HG03159 (cell line): ENCODE data around the gene ROBO1.
"Not testable (repeated sequence)": the region's sequence is repeated elsewhere in the genome, so short reads cannot be mapped to it uniquely, and the experiment has no call there.

ENCODE experiments used
- ATAC-seq: cut with Tn5 transposase; IDR thresholded peaks from one replicate; pipeline ENCODE4 v1.9.1; 2021; ENCODE audit warnings: mild to moderate bottlenecking, moderate library complexity; ENCODE audit not compliant: unreplicated experiment

ROBO1 gene

DNA sequence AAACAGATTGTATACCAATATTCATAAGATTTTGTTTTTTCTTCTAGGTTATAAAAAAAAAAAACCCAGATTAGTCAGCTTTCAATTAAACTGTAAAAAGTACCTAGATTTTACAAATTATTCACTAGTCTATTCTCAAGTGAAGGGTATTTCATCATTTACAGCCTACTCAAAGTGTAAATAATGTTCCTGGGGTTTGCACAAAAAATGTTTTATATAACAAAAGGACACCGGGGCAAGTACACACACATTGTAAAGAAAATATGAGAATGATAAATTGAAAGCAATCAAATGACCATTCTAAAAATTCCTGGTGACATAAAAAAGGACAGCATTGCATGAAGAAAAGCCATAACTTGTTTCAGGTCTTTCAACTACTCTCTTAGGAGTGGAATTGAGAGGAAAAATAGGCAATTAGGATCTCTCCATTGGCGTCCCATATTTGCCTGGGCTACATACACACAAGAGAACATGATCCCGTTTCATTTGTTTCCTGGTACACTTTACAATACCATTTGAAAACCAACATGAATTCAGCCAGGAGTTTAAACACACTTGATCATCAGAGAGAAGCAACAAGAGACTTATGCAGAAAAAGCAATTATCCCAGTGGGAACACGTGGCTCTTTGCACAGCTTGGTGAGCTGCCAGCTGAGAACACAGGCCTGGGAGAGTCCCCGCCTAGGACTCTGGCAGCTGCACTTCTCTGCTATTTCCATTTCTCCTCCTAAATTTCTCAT lies 1039.2 kb downstream of the ROBO1 start:
- ATAC-seq: no peak

DNA sequence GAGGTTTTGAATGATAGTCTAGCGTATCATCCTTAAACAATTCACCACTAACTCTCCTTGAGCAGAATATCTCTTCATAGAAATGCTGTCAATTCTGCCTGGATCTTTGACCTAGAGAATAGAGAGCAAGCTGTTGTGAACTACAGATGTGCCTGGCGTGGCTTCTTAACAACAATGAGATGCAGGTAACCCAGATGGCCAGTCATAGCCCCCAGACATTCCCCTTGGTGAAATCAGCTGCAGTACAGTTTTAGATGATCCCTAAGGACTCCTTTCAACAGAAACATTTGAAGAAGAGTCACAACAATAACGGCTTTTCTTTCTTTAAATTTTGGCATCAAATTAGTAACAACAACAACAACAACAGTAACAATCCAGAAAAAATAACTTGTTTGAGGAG lies 1041.3 kb downstream of the ROBO1 start:
- no peak for ATAC-seq

DNA sequence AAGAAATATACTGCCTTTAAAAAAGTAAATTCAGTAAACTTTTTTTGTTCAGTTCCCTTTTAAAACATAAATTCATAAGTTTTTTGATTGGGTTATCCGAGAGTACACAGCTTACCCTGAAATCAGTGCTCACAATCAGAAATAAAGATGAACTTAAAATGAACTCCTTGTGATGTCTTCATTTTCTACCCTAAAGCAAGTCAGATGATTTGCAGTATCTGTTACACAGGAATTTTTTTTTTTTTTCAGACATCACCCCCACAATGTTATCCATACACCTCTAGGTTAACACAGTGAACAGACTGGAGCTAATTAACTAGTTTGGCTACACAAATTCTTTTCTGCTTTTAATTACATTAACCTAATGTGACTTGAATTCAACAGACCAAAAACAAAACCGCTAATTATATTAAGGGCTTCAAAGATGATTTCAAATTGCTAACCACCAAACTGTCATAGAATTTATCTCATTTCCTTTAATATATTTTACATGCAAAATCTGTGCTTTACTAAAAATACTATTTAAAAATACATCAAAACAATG lies 1042.0 kb downstream of the ROBO1 start:
- no peak for ATAC-seq

DNA sequence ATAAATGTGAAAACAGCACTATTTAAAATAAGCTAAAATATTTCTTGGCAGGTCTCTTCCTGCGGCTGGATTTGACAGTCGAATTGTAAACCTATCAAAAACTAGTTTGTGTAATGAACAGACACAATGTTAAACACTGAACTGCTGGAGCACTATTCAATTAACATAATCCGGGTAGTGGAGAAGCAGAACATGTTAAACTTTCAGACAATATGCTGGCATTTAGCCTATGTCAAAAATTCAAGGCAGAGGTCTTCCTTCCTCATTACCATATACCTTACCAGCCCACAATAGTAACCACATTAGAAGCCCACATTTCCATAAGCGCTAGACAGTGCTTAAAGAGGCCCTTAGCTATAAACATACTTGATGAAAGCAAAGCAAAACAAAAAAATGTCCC lies 1042.9 kb downstream of the ROBO1 start:
- ATAC-seq: no peak

DNA sequence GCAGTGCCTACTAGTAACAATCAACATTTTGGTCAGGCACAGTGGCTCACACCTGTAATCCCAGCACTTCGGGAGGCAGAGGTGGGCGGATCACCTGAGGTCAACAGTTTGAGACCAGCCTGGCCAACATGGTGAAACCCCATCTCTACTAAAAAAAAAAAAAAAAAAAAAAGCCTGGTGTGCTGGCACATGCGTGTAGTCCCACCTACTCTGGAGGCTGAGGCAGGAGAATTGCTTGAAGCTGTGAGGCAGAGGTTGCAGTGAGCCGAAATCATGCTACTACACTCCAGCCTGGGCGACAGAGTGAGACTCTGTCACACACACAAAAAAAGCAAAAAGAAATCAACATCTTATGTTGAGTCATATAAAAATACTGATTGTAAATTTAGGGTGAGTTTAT lies 1043.4 kb downstream of the ROBO1 start:
- ATAC-seq: not testable (repeated sequence)

DNA sequence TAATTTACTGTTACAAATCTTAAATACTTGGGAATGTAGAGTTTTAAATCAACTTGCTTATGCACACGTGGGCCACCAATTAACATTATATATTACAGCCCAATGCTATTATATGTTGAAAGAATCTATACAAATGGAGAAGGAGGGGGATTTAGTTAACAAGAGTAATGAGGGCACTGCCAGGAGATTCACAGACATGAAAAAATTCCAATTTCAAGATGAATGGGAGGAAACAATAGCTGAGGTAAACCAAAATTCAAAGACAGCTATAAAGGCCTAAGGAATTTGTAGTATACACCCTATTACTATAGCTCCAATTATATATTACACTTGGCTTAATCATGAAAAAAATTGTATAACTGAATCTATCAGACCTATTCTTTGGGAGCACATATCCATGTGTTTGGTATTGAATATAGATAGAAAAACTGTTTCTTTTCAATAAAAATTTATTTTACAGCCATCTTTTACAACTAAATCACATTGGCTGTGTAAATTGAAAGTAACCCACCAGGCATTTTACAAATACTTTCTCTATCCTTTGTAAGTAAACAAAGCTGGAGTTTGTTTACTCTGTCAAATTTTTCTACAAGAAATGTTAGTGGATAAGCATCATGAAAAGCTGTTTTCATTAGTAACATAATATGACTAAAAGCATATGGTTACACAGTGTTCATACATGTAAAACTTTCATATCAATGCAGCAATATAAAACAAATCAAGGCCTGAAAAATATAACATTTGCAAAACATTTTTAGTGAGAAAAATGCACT lies 1045.8 kb downstream of the ROBO1 start:
- ATAC-seq: no peak

DNA sequence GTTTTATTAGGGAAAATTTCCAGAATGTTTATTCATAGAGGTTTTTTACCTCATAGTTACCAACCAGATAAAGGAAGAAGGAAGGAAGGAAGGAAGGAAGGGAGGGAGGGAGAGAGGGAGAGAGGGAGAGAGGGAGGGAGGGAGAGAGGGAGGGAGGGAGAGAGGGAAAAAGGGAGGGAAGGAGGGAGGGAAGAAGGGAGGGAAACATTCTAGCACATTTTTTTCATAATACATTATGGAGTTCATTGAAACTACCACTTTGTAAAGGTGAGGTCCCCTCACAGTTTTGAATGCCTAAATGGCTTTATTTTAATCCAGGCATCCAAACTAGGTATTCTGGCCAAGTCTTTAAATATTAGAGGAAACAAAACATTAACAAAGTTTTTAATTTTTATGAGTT lies 1049.1 kb downstream of the ROBO1 start:
- no peak for ATAC-seq

DNA sequence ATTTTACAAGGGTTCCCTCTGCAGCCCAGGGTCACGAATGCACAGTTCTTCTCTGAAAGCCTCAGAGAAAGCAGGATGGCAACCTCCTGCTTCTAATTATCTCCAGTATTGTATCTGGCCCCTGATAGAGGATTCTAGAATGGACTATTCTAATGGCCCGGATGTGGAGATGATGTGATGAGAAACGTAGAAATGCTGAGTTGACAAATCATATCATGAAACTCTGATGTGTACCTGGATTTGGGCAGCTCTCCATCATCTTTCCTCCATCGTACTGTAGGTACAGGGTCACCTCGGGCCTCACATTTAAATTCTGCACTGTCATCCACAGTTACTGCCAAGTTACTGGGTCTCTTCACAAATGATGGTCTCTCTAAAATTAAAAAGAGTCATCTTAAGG lies 1050.8 kb downstream of the ROBO1 start:
- no peak for ATAC-seq

DNA sequence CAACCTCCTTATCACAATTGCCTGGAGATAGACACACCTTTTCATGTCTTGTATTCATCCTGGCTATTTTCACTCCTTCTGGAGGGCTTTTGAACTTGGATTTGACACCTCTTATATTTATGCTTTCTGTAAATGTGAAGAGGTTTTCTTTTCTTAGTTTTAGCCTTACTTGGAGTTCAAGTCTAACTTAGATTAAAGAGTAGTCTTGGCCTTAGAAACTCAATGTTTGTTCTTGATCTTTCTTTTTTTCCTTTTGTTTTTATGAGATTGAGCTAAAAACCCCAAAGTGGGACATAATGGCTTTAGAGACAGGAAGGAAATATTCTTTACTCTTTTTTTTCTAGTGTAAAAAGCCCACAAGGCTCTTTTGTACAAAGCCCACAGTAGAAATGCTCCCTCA lies 1054.9 kb downstream of the ROBO1 start:
- no peak for ATAC-seq

DNA sequence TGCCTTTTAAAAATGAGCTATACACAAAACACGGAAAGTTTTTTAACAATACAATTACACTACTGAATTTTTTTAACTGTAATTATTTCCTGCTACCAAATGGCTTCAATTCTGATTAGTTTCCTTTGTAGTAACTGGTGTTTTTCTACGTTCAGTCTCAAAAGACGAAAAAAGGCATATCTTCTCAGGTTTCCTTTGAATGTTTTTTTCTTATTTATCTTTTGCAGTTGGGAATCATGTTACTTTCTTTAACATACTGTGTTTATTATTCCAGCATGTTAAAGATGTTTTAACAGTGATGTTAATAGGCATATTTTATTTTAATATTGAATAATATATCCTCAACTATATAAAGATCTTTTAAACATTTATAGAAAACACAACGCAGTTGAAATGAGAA lies 1055.5 kb downstream of the ROBO1 start:
- ATAC-seq: no peak

DNA sequence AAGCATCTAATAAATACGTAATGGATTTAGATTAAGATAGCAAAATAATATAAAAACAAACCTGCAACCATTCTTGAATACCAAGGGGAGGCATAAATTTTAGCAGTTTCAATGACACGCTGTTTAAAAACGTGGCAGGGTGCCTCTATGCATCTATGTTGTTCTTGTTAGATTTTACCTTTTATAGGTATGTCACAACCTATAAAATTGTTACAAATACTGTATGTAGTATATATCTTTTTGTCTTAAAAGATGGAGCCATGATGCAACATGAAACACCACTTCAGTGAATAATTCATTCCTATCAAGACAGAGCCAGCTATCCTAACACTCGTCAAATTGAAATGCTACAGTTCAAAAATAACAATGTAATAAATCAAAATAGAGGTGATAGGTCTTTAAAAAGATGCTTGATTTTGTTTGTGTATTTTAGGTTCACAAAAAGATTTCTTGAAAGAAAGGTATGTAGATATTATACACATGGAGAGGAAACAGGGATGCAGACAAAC lies 1059.2 kb downstream of the ROBO1 start:
- no peak for ATAC-seq

DNA sequence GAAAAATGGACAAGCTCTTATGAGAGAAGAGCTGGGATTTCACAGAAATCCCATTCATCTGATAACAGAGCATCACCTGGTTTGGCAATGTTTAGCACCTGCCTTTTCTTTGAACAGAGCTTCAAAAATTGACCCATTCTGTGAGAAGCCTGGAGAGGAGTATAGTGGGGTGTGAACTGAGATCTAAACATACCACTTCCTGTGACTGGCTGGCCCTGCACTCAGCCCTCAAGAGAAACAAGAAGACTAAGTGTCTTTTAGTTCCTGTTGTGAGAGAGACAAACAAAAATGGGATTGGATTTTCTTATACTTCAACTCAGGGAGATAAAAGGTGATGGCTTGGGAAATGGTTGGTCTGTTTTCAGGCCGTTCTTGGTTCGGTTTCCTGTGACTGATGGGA lies 1060.2 kb downstream of the ROBO1 start:
- ATAC-seq: no peak

DNA sequence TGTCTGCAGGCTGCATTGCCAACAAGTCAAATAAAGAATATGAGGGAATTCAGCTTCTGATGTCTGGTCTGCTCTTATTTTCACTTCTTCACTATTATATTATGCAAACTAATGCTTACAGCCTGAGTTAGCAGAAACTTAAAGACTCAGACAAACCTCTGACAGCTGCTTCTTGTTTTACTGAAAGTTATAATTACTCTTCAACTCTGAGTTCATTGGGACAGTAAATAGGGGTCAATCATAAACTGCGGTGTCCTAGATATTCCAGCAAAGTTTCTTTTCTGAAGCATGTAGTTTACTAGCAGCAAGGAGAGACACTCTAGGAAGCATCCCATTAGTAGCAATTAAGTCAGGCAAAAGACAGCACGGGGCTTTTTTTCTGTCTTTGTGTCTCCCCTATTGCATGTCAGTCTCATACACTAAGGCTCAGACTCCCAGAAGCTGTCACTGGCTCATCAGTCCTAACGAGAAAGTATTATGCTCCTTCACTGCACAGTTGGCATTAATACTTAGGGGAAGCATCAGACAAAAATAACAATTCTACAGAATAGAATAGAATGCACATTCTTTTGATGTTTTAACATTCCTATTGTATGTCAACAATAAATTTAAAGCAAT lies 1060.8 kb downstream of the ROBO1 start:
- no peak for ATAC-seq

DNA sequence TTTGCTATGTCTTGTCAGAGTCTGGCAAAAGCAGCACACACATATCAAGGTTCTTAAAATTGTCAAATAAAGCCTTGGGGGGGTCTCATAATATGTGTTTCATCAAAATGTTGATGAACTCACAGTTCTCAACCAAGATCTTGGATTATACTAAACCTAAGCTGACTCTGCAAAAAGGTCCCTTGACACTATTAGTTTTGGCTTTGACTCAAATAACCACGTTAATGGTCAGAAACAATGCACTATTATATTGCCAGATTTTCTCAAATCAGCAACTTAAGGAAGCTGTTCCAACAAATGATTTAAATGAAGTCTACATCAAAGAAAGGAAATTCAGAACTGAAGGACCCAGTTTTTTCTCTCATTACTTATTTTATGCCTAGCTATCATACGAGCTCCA lies 1063.9 kb downstream of the ROBO1 start:
- ATAC-seq: no peak

DNA sequence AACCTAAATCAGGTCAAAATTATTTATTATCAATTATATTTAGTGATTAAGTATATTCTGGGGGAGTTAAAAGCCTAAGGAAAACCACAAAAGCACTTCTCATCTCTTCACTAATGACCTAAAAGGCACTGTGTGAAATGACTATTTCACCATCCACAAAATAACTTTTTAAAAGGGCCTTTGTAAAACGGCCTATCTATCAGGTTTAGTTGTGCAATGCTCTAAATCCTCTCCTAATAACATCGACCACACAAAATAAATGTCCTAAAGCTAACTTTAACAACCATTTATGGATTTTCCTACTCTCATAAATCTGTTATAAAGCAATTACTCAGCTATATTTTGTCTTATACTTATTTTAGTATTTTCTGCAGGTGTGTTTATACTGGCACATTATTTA lies 1066.3 kb downstream of the ROBO1 start:
- ATAC-seq: no peak

DNA sequence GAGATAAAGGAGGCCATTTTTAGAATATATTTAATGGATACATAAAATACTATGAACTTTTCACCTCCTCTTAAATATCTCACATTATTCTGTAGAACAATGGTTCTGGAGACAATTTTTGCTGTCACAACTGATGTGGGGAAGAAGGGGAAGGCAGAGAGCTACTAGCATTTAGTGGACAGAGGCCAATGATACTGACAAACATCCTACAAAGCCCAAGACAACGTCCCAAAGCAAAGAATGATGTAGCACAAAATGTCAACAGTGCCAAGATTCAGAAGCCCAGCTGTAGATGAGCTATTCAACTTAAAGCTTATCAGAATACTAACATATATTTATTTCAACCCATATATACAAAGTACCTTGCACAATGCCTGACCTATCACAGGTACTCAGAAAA lies 1069.4 kb downstream of the ROBO1 start:
- no peak for ATAC-seq

DNA sequence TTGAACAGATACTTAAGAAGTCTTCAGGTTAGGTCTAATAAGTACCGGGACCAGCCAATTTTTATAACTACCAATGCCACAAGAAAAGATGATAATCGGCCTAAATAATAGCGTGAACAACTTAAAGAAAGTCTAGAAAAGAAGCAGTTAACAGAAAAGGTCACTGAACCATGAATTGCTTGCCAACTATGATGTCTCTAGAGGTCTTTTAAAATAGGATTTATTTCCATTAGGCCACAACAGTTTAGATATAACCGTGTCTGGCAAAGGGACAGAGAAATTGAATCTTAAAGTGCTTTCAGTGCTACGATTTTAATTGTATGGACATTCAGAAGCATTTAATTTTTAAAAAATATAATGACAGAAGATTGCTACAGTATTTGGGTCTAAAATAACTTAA lies 1070.4 kb downstream of the ROBO1 start:
- ATAC-seq: no peak

DNA sequence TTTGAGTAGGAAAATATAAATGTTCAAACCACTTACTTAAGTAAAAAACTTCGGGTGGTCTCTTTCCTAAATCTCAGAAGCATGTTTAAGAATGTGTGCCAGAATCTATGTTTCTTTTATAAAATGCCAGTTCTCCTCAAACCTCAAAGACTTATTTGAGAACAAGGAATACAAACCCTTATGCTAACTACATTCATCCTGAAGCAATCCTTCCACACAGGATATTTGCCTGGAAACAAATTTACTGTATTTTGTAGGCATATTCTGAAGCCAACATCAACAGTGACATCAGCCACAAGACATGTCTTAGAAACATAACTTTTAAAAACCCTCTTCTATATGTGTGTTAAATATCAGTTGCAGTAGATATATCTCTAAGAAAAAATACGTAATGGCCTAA lies 1077.0 kb downstream of the ROBO1 start:
- no peak for ATAC-seq

DNA sequence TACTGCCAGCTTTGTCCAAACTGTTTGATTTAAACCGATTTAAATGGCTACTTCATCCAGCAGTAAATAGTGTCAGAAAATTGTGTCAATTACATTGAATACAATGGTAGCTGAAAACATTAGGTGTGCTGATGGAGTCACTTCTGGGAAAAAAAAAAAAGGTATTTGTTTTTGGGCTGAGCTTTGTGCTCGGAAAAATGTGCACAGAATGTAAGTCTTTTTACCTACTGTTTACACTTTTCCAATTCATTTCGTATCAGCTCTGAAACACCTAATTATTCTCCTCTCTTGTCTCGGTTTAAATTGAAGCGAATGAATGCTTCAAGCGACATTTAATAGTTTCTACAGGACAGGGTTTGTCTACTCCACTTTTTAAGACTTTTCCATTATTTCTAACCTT lies 1078.4 kb downstream of the ROBO1 start:
- ATAC-seq: no peak

DNA sequence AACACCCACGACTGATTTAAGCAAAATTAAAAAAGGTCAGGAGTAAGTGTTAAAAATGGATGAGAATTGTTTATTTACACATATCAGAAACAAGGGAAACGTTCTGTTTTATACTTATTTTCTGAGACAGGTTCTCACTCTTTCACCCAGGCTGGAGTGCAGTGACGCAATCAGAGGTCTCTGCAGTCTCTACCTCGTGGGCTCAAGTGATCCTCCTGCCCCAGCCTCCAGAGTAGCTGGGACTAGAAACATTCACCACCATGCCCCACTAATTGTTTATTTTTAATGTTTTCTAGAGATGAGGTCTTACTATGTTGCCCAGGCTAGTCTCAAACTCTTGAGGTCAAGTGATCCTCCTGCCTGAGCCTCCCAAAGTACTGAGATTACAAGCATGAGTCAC lies 1080.3 kb downstream of the ROBO1 start:
- ATAC-seq: no peak

DNA sequence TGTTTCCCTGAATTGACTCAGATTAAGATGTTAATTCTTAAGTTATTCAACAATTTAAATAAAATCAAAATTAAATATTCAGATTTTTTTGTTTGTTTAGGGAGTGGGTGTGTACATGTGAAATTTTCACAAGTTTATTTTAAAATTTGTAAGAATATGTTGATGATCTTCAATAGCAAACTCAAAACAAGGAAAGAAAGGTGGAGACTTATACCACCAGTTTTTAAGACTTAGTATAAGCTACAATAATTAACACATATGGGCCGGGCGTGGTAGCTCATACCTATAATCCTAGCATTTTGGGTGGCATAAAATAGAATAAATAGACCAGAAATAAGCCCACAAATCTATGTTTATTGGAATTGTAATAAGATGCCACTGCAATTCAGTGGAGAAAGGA lies 1084.5 kb downstream of the ROBO1 start:
- ATAC-seq: no peak
